Measurements from ENCODE around the gene C10orf120. TPM values are rescaled to one million over a fixed set of nuclear protein-coding genes. Genes with fewer than 3 reads are reported as not detected.
A peak's percentile ranks its signal among the peaks of the same experiment; 100 is the strongest.

C10orf120 gene
- polyA plus RNA-seq, 1 donor from 2014 or later: not detected

- H3K4me1 Mint-ChIP-seq: no peaks in the 10 kb centered on the region
- H3K27me3 Mint-ChIP-seq: peaks cover 15% of the 10 kb centered on the region
- no peak overlapping the region for H3K4me3 Mint-ChIP-seq
- no peaks in the 10 kb centered on the region for H3K9me3 Mint-ChIP-seq
- no peak overlapping the region for H3K27ac Mint-ChIP-seq
- no peaks in the 10 kb centered on the region for H3K36me3 Mint-ChIP-seq
Observed at GRCh38 chr10:122678266-122678665, 21.4 kb downstream of the C10orf120 start.

GRCh38 chr10:122675278-122675677 lies 24.4 kb downstream of the C10orf120 start:
- Mint-ChIP-seq H3K4me3 (peak overlapping the region in 1 of 4 donors; percentile 6), H3K36me3 (no peaks in the 10 kb centered on the region), H3K27ac (no peak overlapping the region), H3K9me3 (no peaks in the 10 kb centered on the region), H3K4me1 (no peaks in the 10 kb centered on the region), H3K27me3 (peaks cover 15% of the 10 kb centered on the region)

GRCh38 chr10:122674781-122675180 lies 24.9 kb downstream of the C10orf120 start:
- no peaks in the 10 kb centered on the region for H3K4me1 Mint-ChIP-seq

GRCh38 chr10:122673731-122674130 lies 25.9 kb downstream of the C10orf120 start:
- no peaks in the 10 kb centered on the region for H3K9me3 Mint-ChIP-seq
- no peak overlapping the region for H3K4me3 Mint-ChIP-seq
- peaks cover 13% of the 10 kb centered on the region for H3K27me3 Mint-ChIP-seq
- no peak overlapping the region for H3K27ac Mint-ChIP-seq
- no peaks in the 10 kb centered on the region for H3K36me3 Mint-ChIP-seq
- H3K4me1 Mint-ChIP-seq: no peaks in the 10 kb centered on the region

More at GRCh38 chr10:122674781-122675180, 24.9 kb downstream of the C10orf120 start:
- Mint-ChIP-seq H3K36me3 (no peaks in the 10 kb centered on the region), H3K9me3 (no peaks in the 10 kb centered on the region), H3K27me3 (peaks cover 15% of the 10 kb centered on the region), H3K27ac (no peak overlapping the region), H3K4me3 (no peak overlapping the region)

- Mint-ChIP-seq H3K27me3 (peaks cover 9% of the 10 kb centered on the region), H3K27ac (no peak overlapping the region), H3K9me3 (no peaks in the 10 kb centered on the region), H3K36me3 (no peaks in the 10 kb centered on the region), H3K4me3 (no peak overlapping the region), H3K4me1 (no peaks in the 10 kb centered on the region)
Observed at GRCh38 chr10:122673269-122673668, 26.4 kb downstream of the C10orf120 start.

GRCh38 chr10:122672655-122673054 lies 27.0 kb downstream of the C10orf120 start:
- Mint-ChIP-seq H3K27me3 (peaks cover 8% of the 10 kb centered on the region), H3K4me1 (no peaks in the 10 kb centered on the region), H3K9me3 (no peaks in the 10 kb centered on the region), H3K36me3 (no peaks in the 10 kb centered on the region), H3K4me3 (no peak overlapping the region), H3K27ac (no peak overlapping the region)

GRCh38 chr10:122671355-122671754 lies 28.3 kb downstream of the C10orf120 start:
- Mint-ChIP-seq H3K27ac (no peak overlapping the region), H3K27me3 (no peaks in the 10 kb centered on the region), H3K9me3 (no peaks in the 10 kb centered on the region), H3K4me3 (no peak overlapping the region), H3K4me1 (no peaks in the 10 kb centered on the region), H3K36me3 (no peaks in the 10 kb centered on the region)

GRCh38 chr10:122669842-122670241 lies 29.8 kb downstream of the C10orf120 start:
- no peak overlapping the region for H3K4me3 Mint-ChIP-seq
- no peaks in the 10 kb centered on the region for H3K36me3 Mint-ChIP-seq
- no peaks in the 10 kb centered on the region for H3K27me3 Mint-ChIP-seq
- H3K27ac Mint-ChIP-seq: no peak overlapping the region
- no peaks in the 10 kb centered on the region for H3K4me1 Mint-ChIP-seq
- no peaks in the 10 kb centered on the region for H3K9me3 Mint-ChIP-seq

- H3K36me3 Mint-ChIP-seq: no peaks in the 10 kb centered on the region
- H3K9me3 Mint-ChIP-seq: no peaks in the 10 kb centered on the region
- no peak overlapping the region for H3K27ac Mint-ChIP-seq
- no peaks in the 10 kb centered on the region for H3K4me1 Mint-ChIP-seq
- no peak overlapping the region for H3K4me3 Mint-ChIP-seq
- H3K27me3 Mint-ChIP-seq: peaks cover 2% of the 10 kb centered on the region
Observed at GRCh38 chr10:122669045-122669444, 30.6 kb downstream of the C10orf120 start.

- Mint-ChIP-seq H3K27ac (no peak overlapping the region), H3K9me3 (peaks cover 0 to 2% (median 0%) of the 10 kb centered on the region in 3 donors), H3K4me1 (no peaks in the 10 kb centered on the region), H3K36me3 (no peaks in the 10 kb centered on the region), H3K4me3 (no peak overlapping the region), H3K27me3 (peaks cover 4% of the 10 kb centered on the region)
Observed at GRCh38 chr10:122665946-122666345, 33.7 kb downstream of the C10orf120 start.

GRCh38 chr10:122665329-122665860 lies 34.3 kb downstream of the C10orf120 start:
- Mint-ChIP-seq H3K27ac (no peak overlapping the region), H3K4me1 (no peaks in the 10 kb centered on the region), H3K27me3 (peaks cover 4% of the 10 kb centered on the region), H3K4me3 (no peak overlapping the region), H3K36me3 (no peaks in the 10 kb centered on the region), H3K9me3 (peaks cover 0 to 2% (median 0%) of the 10 kb centered on the region in 3 donors)

- H3K27ac Mint-ChIP-seq: no peak overlapping the region
- no peaks in the 10 kb centered on the region for H3K4me1 Mint-ChIP-seq
- H3K27me3 Mint-ChIP-seq: peaks cover 4% of the 10 kb centered on the region
- peaks cover 0 to 2% (median 0%) of the 10 kb centered on the region in 3 donors for H3K9me3 Mint-ChIP-seq
- no peaks in the 10 kb centered on the region for H3K36me3 Mint-ChIP-seq
- H3K4me3 Mint-ChIP-seq: no peak overlapping the region
Observed at GRCh38 chr10:122664501-122664900, 35.1 kb downstream of the C10orf120 start.

- Mint-ChIP-seq H3K9me3 (peaks cover 0 to 2% (median 0%) of the 10 kb centered on the region in 3 donors), H3K27me3 (peaks cover 4% of the 10 kb centered on the region), H3K27ac (no peak overlapping the region), H3K4me1 (no peaks in the 10 kb centered on the region), H3K4me3 (no peak overlapping the region), H3K36me3 (no peaks in the 10 kb centered on the region)
Observed at GRCh38 chr10:122663516-122664130, 36.0 kb downstream of the C10orf120 start.

GRCh38 chr10:122662231-122662630 lies 37.4 kb downstream of the C10orf120 start:
- Mint-ChIP-seq H3K4me1 (no peaks in the 10 kb centered on the region), H3K36me3 (no peaks in the 10 kb centered on the region), H3K27ac (peak overlapping the region in 1 of 3 donors; percentile 71), H3K27me3 (peaks cover 4% of the 10 kb centered on the region), H3K4me3 (no peak overlapping the region), H3K9me3 (peaks cover 0 to 2% (median 0%) of the 10 kb centered on the region in 3 donors)

GRCh38 chr10:122660696-122661095 lies 39.0 kb downstream of the C10orf120 start:
- no peak overlapping the region for H3K4me3 Mint-ChIP-seq
- H3K27ac Mint-ChIP-seq: no peak overlapping the region
- H3K27me3 Mint-ChIP-seq: peaks cover 4% of the 10 kb centered on the region
- no peaks in the 10 kb centered on the region for H3K4me1 Mint-ChIP-seq
- no peaks in the 10 kb centered on the region for H3K36me3 Mint-ChIP-seq
- H3K9me3 Mint-ChIP-seq: peaks cover 0 to 2% (median 0%) of the 10 kb centered on the region in 3 donors

GRCh38 chr10:122659651-122660050 lies 40.0 kb downstream of the C10orf120 start:
- no peaks in the 10 kb centered on the region for H3K36me3 Mint-ChIP-seq
- no peaks in the 10 kb centered on the region for H3K4me1 Mint-ChIP-seq
- peaks cover 7% of the 10 kb centered on the region for H3K27me3 Mint-ChIP-seq
- H3K9me3 Mint-ChIP-seq: peaks cover 0 to 2% (median 0%) of the 10 kb centered on the region in 3 donors
- no peak overlapping the region for H3K27ac Mint-ChIP-seq
- H3K4me3 Mint-ChIP-seq: no peak overlapping the region

All from IgD-negative memory B cell (primary cell).